K562 treated with DMSO at 1 percent for 48 hours (cell line): ENCODE results near the gene TTLL12. TPM values are rescaled to one million over a fixed set of nuclear protein-coding genes. Genes with fewer than 3 reads are reported as not detected.

Source experiments
- total RNA-seq: library from RNA; unstranded; fragments of 300-600 nt; gene quantifications from 2 replicates; pipeline ENCODE4 v1.2.3, GENCODE V29; 2022; ENCODE audit warnings: low replicate concordance; ENCODE audit errors: extremely low read depth

TTLL12 gene
- 123 TPM in 1 of 2 replicates, not detected in the other for total RNA-seq

DNA sequence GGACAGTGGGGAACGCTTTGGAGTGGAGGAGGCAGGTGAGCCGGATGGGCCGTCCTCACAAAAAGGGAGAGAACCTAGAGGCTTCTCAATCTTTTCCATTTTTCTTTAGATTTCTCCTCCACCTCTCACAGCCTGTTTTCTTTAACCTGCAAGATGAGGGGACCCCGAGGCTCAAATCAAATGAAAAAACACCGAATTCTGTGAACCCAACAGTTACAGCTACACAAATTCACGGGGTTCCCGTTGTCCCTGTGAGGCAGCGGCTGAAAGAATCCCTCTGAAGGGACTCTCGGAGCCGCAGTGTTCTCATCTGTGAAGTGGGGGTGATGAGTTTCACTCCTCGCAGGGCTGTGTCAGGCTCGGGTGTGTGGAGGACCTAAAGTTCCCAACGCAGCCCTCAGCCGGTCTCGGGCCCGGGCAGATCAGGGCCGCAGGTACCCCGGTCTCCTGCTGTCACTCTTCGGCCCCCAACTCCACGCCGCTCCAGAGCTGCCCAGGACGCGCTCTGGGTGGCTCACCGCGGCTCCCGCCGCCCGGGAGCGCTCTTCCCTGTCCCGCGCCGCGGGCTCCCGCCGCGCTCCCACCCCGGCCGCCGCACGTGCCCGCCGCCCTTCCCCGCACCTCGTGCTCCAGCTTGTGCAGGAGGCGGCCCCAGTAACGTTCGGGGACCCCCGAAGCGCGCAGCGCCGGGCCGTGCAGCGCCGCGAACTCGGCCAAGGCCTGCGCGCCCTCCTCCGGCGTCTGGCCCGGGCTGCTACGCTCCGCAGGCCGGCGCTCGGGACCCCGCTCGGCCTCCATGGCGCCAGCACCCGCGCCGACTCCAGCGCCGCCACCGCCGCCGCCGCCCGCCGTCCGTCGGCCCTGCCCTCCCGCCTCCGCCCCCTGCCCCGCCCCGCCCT lies at the start of gene TTLL12:
Gene TTLL12, minus strand, starts transcription at position 863 of the 899 bp plus-strand sequence. Its CDS starts 65 bp downstream, at position 798.

DNA sequence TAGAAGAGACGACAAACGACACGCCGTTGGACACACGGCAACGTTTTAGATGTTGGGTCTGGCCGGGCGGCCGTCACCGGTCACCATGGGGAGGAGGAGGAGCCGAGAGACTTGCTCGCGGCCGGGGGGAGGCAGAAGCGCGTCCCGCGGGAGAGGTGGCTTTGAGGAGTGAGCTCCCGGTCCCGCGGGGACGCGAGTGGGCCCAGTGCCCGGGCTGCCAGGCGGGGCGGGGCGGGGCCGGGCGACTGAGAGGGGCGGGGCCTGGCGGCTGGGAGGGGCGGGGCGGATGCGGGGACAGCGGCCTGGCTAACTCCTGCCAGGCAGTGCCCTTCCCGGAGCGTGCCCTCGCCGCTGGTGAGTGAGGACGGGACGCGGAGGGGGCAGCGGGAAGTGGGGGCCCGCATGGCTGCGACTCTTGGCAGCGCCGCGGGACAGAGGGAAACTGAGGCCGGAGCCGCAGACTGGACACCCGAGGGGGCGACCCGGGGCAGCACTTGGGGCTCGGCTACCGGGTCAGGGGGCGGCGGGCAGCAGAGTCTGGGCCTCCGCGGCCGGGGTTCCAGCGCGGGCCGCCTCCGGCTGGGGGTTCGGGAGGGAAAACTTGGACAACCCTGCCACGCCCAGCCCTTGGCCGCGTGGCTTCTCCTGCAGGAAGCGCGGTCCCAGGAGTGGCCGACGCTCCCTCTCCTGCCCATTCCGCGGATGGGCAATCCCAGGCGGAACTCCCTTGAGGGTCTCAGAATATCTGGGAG lies 35.5 kb downstream of the TTLL12 start, which contains the start of gene TSPO:
Gene TSPO, plus strand, starts transcription at position 309 of the 752 bp plus-strand sequence. CDS start 7,680 bp downstream, outside the sequence.

DNA sequence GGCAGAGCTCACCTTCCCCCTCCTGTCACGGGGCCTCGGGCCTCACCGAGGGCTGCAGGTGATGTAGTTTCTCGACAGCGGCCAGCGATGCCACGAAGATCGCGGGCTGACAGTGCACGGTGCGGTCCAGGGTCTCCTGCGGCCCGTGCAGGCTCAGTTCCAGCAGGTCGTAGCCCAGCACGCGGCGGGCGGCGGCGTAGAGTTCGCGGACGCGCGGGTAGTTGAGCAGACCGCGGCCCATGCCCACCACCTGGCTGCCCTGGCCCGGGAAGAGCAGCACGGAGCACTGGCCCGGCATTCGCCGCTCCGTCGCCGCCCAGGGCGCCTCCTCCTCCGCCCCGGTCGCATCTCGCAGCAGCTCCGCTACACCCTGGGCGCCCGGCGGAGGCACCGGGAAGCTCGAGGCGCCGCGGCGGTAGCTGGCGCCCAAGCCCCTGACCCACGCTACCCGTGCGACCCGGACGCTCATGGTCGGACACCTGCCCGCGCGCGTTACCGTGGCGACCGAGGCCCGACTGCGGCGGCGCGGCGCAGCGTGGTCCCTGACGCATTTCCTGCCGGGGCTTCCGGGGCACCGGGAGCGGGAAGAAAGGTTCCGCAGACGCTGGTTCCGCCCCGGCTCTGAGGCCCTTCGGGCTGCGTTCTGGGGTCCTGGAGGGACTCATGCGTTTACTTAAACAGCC lies 43.9 kb downstream of the TTLL12 start, which contains the start of gene MCAT:
Gene MCAT, minus strand, starts transcription at position 519 of the 683 bp plus-strand sequence. Its CDS starts 50 bp downstream, at position 469.

Other genes starting within 250 kb of the TTLL12 start
- gene PACSIN2, start 172.0 kb downstream of the TTLL12 start, total RNA-seq, result not detected in 2 replicates
- gene TTLL1, start 97.7 kb downstream of the TTLL12 start, total RNA-seq, result not detected in 2 replicates
- gene BIK, start 76.4 kb downstream of the TTLL12 start, total RNA-seq, result not detected in 2 replicates
- not detected in 2 replicates for gene MCAT, start 43.7 kb downstream of the TTLL12 start, total RNA-seq
- not detected in 2 replicates for gene TSPO, start 35.6 kb downstream of the TTLL12 start, total RNA-seq
- not detected in 2 replicates for gene SCUBE1, start 156.2 kb upstream of the TTLL12 start, total RNA-seq
- gene MPPED1, start 224.9 kb upstream of the TTLL12 start, total RNA-seq, result not detected in 2 replicates